ENCODE results near the gene NMNAT3. TPM values are rescaled to one million over a fixed set of nuclear protein-coding genes. Genes with fewer than 3 reads are reported as not detected.

NMNAT3 gene
- total RNA-seq, 1 experiment from 2014 or later, result 1.3 TPM

- no peaks in the 10 kb centered on the region for H3K9me3 ChIP-seq (ENCODE audit: control insufficient read depth, low read depth, low read length)
- DNase-seq, result no peak
- H3T11ph ChIP-seq (ENCODE audit: low read length), result no peak overlapping the region
- Mint-ChIP-seq H3K27ac (no peak overlapping the region), H3K9me3 (0 out of 5 replicates have a peak, but pooled peaks cover 0 to 3% of the 10 kb centered on the region in 2 experiments), H3K27me3 (ENCODE audit: low read depth) (peaks cover 39% of the 10 kb centered on the region), H3K4me3 (no peak overlapping the region), H3K36me3 (ENCODE audit: insufficient read depth in 1 of 3, low read depth in 3 of 3) (peaks cover 0 to 2% (median 0%) of the 10 kb centered on the region in 3 experiments; a peak in 1 of 7 replicates), H3K4me1 (peaks cover 30 to 41% of the 10 kb centered on the region in 2 experiments)
- no peak overlapping the region for H2AFZ ChIP-seq (ENCODE audit: low read length)
- no peak overlapping the region for H3K9ac ChIP-seq (ENCODE audit: extremely low read depth, insufficient read length, low read length)
- H4K91ac ChIP-seq (ENCODE audit: insufficient read length, low read depth, low read length), result no peak overlapping the region
- no peak overlapping the region for H2BK5ac ChIP-seq (ENCODE audit: insufficient read length, low read length)
- H3K4me1 ChIP-seq (ENCODE audit: insufficient read depth, low read length), result peaks cover 3% of the 10 kb centered on the region; the same call in 1 of the 2 replicates
- H3K14ac ChIP-seq (ENCODE audit: insufficient read depth, low read length), result no peak overlapping the region
- no peaks in the 10 kb centered on the region for H3K23me2 ChIP-seq (ENCODE audit: insufficient read length, low read depth, low read length, poor library complexity, severe bottlenecking)
- H3K79me2 ChIP-seq (ENCODE audit: insufficient read depth, low read length), result no peaks in the 10 kb centered on the region
- no peak overlapping the region for H2BK15ac ChIP-seq (ENCODE audit: low read depth, low read length)
- H3K79me1 ChIP-seq (ENCODE audit: insufficient read depth, low read depth, low read length, poor library complexity, severe bottlenecking), result no peaks in the 10 kb centered on the region
- no peak overlapping the region for H2AK5ac ChIP-seq (ENCODE audit: insufficient read length, low read length)
- no peak overlapping the region for H2BK12ac ChIP-seq (ENCODE audit: insufficient read length, low read depth, low read length)
- H3K27ac ChIP-seq (ENCODE audit: insufficient read length, low read depth, low read length), result no peak overlapping the region
- H2BK20ac ChIP-seq (ENCODE audit: low read depth, low read length, poor library complexity, severe bottlenecking), result no peak overlapping the region
- H3K4ac ChIP-seq (ENCODE audit: low read depth, low read length), result no peak overlapping the region
- H3K27me3 ChIP-seq (ENCODE audit: insufficient read depth, low read length), result no peaks in the 10 kb centered on the region; the same call in 1 of the 2 replicates
- H4K8ac ChIP-seq (replicated peaks; ENCODE audit: insufficient read length, low read depth, low read length), result no peak overlapping the region
- H3K23ac ChIP-seq (ENCODE audit: insufficient read length, low read depth, low read length), result no peak overlapping the region
- no peak overlapping the region for H2BK120ac ChIP-seq (ENCODE audit: low read depth, low read length, poor library complexity, severe bottlenecking)
- H4K5ac ChIP-seq (ENCODE audit: insufficient read length, low read depth, low read length), result no peak overlapping the region
- no CpG with 5 or more reads among the region's 7 CpGs for WGBS (ENCODE audit: extremely low coverage, insufficient read length, low lambda C conversion rate)
- TF ChIP-seq, protein P1, sequence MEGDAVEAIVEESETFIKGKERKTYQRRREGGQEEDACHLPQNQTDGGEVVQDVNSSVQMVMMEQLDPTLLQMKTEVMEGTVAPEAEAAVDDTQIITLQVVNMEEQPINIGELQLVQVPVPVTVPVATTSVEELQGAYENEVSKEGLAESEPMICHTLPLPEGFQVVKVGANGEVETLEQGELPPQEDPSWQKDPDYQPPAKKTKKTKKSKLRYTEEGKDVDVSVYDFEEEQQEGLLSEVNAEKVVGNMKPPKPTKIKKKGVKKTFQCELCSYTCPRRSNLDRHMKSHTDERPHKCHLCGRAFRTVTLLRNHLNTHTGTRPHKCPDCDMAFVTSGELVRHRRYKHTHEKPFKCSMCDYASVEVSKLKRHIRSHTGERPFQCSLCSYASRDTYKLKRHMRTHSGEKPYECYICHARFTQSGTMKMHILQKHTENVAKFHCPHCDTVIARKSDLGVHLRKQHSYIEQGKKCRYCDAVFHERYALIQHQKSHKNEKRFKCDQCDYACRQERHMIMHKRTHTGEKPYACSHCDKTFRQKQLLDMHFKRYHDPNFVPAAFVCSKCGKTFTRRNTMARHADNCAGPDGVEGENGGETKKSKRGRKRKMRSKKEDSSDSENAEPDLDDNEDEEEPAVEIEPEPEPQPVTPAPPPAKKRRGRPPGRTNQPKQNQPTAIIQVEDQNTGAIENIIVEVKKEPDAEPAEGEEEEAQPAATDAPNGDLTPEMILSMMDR (conservative IDR thresholded peaks at IDR 0.05), result no peak
- no peak overlapping the region for H3K18ac ChIP-seq (ENCODE audit: insufficient read length, low read depth, low read length)
- H3K4me2 ChIP-seq (ENCODE audit: insufficient read depth, insufficient read length, low read length), result no peak overlapping the region
- no peak overlapping the region for H3K56ac ChIP-seq (ENCODE audit: insufficient read length, low read depth, low read length)
- H4K20me1 ChIP-seq (ENCODE audit: control insufficient read depth, insufficient read depth, insufficient read length), result peaks cover under 1% of the 10 kb centered on the region
These were observed 152.7 kb downstream of the NMNAT3 start for GRCh38 chr3:139524841-139525636.
